Kidney (tissue), 14 donors: ENCODE measurements around the gene ZBTB7A. TPM values are rescaled to one million over a fixed set of nuclear protein-coding genes. Genes with fewer than 3 reads are reported as not detected.

Experiments used
- DNase-seq, 5 donors: peaks; one replicate each; pipeline ENCODE4 v3.0.0-alpha.2; 2013 to 2020
- FAIRE-seq: peaks from 2 replicates; lab custom pipeline; 2012; peaks lifted over from hg19 to GRCh38; lab: Jason Lieb, UNC
- H3K27ac ChIP-seq, 2 donors: one replicate each; pipeline ENCODE4 v1.7.0; 2013; ENCODE audit warnings: low read depth in 2 of 2, low read length in 2 of 2, inconsistent platforms in 1 of 2
- H3K27me3 ChIP-seq: one replicate; pipeline ENCODE4 v1.7.1; 2013; ENCODE audit warnings: low read length, inconsistent platforms; ENCODE audit not compliant: control insufficient read depth, insufficient read depth
- H3K36me3 ChIP-seq, 3 donors: one replicate each; pipeline versions ENCODE4 v1.7.0 to v1.7.1; 2013; ENCODE audit warnings: low read length in 3 of 3, control low read depth in 1 of 3, inconsistent platforms in 1 of 3; ENCODE audit not compliant: insufficient read depth in 3 of 3, control insufficient read depth in 2 of 3
- H3K4me1 ChIP-seq, 3 donors: one replicate each; pipeline versions ENCODE4 v1.7.0 to v1.7.1; 2013; ENCODE audit warnings: low read length in 3 of 3, inconsistent platforms in 1 of 3, low read depth in 1 of 3; ENCODE audit not compliant: control insufficient read depth in 2 of 3, insufficient read depth in 2 of 3
- H3K4me3 ChIP-seq, 3 donors: one replicate each; pipeline versions ENCODE4 v1.7.0 to v1.8.1; 2013; ENCODE audit warnings: low read length in 3 of 3, control low read depth in 1 of 3, inconsistent platforms in 1 of 3
- H3K9ac ChIP-seq, 3 donors: one replicate each; pipeline versions ENCODE4 v1.7.0 to v1.7.1; 2013; ENCODE audit warnings: low read length in 3 of 3, control low read depth in 1 of 3, inconsistent platforms in 1 of 3
- H3K9me3 ChIP-seq, 3 donors: one replicate each; pipeline versions ENCODE4 v1.7.0 to v1.7.1; 2013; ENCODE audit warnings: low read length in 3 of 3, control low read depth in 1 of 3, inconsistent platforms in 1 of 3; ENCODE audit not compliant: control insufficient read depth in 2 of 3, insufficient read depth in 1 of 3
- CTCF ChIP-seq: IDR thresholded peaks from 3 replicates; pipeline ENCODE4 v1.5.1; 2012; ENCODE audit warnings: mild to moderate bottlenecking, moderate library complexity, borderline replicate concordance; ENCODE audit not compliant: insufficient read depth; ENCODE audit errors: extremely low read depth
- intact Hi-C: fragments of 100-400 bp; cut with DNase I; formaldehyde crosslinking; loops from one replicate; pipeline ENCODE4 v1.11.1; 2022
- polyA plus RNA-seq: library from polyadenylated mRNA; stranded (reverse); fragments of 350-450 nt; fragmentation: Illumina TruSeq; extraction: RNeasy Lipid Tissue Mini Kit (QIAGEN cat#74804); gene quantifications from one replicate; pipeline ENCODE4 v1.2.3, GENCODE V29; 2014; ENCODE audit warnings: low read depth, low replicate concordance; ENCODE audit not compliant: insufficient read depth
- total RNA-seq: library from RNA; stranded (reverse); fragmentation: NEBNext Ultra II Directional; extraction: Animal tissue kit (Norgen Biotek cat#: 25700); gene quantifications from one replicate; pipeline ENCODE4 v1.2.1, GENCODE V29; 2021
- donor health status: control.
- donor health status: control.
- donor health status: control.
- donor health status: control.
- donor health status: control.
- donor health status: DM: yes; HTN: yes; CAD: no.
- donor health status: Normal renal cell carcinoma (clear cell type).

Gene ZBTB7A
- total and polyA plus RNA-seq, 2 donors from 2014 or later = 8.9 to 53.2 TPM

DNA sequence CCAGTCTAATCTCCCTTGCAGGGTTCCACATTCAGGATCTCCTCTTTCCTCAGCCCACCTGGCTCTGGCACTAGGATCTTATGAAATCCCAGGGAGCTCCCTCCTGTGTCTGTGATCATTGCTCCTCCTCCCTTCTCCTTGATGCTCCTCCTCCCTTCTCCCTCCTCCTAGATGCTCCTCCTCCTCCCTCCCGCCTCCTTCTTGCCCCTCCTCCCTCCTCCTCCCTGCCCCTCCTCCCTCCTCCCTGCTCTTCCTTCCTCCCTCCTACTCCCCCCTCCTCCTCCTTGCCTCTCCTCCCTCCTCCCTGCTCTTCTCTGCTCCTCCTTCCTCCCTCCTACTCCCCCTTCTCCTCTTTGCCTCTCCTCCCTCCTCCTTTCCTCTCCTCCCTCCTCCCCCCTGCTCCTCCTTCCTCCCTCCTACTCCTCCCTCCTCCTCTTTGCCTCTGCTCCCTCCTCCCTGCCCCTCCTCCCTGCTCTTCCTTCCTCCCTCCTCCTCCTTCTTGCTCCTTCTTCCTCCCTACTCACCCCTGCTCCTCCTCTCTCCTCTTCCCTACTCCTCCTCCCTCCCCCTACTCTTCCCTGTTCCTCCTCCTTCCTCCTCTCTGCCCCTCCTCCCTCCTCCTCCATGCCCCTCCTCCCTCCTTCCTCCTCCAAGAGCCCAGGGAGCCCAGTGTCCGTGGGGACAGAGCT is 14.9 kb upstream of the ZBTB7A start:
- H3K27ac ChIP-seq = peak overlapping the region in 1 of 2 donors; percentile 67
- no peak for TF ChIP-seq CTCF
- DNase-seq (peak in 1 of 5 donors; percentile 73), FAIRE-seq (no peak)
- H3K4me1 ChIP-seq = peaks cover 0 to 15% (median 8%) of the 10 kb centered on the region in 3 donors
- intact Hi-C loops = no loop called here
- no peak overlapping the region for H3K4me3 ChIP-seq
- no peaks in the 10 kb centered on the region for H3K9me3 ChIP-seq
- no peaks in the 10 kb centered on the region for H3K27me3 ChIP-seq
- H3K36me3 ChIP-seq = no peaks in the 10 kb centered on the region
- H3K9ac ChIP-seq = no peak overlapping the region

DNA sequence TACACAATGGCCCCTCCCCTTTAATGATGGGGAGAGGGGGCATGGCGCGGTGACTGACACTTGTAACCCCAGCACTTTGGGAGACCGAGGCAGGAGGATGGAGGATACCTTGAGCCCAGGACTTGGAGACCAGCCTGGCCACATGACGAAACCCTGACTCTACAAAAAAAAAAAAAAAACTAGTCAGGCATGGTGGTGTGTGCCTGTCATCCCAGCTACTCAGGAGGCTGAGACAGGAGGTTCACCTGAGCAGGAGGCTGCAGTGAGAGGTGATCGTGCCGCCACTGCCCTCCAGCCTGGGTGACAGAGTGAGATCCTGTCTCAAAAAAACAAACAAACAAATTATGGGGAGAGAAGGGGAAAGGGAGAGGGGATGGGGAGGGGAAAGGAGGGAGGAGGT is 13.8 kb upstream of the ZBTB7A start:
- Histone ChIP-seq H3K9me3 (no peaks in the 10 kb centered on the region), H3K9ac (no peak overlapping the region), H3K36me3 (no peaks in the 10 kb centered on the region), H3K4me3 (no peak overlapping the region), H3K27ac (no peak overlapping the region), H3K4me1 (peaks cover 0 to 13% (median 5%) of the 10 kb centered on the region in 3 donors), H3K27me3 (no peaks in the 10 kb centered on the region)
- FAIRE-seq (no peak), DNase-seq (no peak)
- no peak for TF ChIP-seq CTCF
- intact Hi-C loops = no loop called here

- Histone ChIP-seq H3K36me3 (no peaks in the 10 kb centered on the region), H3K9ac (peak overlapping the region in 2 of 3 donors; percentile 23 to 69), H3K4me3 (peak overlapping the region; percentile 44 to 58 (median 57)), H3K27me3 (no peaks in the 10 kb centered on the region), H3K27ac (peak overlapping the region; percentile 63 to 83), H3K4me1 (peaks cover 0 to 8% (median 5%) of the 10 kb centered on the region in 3 donors), H3K9me3 (no peaks in the 10 kb centered on the region)
- peak; percentile 80 to 90 (median 86) for DNase-seq
- no peak for TF ChIP-seq CTCF
- intact Hi-C loops = no loop called here
- no peak for FAIRE-seq
Observed at GRCh38 chr19:4077800-4078684, 11.3 kb upstream of the ZBTB7A start.
